ENCODE data around the gene AGPAT3.
A peak's percentile ranks its signal among the peaks of the same experiment; 100 is the strongest.

The AGPAT3 gene

DNA sequence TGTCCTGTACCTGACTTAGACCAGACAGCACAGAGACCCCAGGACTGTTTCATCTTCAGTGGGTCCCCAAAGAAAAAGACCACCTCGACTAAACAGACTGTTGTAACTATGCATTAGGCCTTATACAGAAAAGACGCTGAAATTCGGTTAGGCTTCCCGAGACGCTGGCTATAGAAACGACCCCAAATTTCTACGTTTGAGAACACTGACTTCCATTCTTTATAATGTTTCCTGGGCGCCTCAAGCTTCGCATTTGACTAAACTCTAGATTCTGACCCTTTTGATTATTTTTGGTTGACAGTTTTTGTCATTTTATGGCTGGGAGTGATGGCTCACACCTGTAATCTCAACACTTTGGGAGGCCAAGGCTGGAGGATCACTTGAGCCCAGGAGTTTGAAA is 146.1 kb downstream of the AGPAT3 start:
- TF ChIP-seq, protein P1, sequence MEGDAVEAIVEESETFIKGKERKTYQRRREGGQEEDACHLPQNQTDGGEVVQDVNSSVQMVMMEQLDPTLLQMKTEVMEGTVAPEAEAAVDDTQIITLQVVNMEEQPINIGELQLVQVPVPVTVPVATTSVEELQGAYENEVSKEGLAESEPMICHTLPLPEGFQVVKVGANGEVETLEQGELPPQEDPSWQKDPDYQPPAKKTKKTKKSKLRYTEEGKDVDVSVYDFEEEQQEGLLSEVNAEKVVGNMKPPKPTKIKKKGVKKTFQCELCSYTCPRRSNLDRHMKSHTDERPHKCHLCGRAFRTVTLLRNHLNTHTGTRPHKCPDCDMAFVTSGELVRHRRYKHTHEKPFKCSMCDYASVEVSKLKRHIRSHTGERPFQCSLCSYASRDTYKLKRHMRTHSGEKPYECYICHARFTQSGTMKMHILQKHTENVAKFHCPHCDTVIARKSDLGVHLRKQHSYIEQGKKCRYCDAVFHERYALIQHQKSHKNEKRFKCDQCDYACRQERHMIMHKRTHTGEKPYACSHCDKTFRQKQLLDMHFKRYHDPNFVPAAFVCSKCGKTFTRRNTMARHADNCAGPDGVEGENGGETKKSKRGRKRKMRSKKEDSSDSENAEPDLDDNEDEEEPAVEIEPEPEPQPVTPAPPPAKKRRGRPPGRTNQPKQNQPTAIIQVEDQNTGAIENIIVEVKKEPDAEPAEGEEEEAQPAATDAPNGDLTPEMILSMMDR (IDR thresholded peaks at IDR 0.05; ENCODE audit: borderline replicate concordance, control extremely low read depth, extremely low read depth, insufficient read depth, missing control alignments): no peak
- in situ Hi-C loops (cut with MboI; ENCODE audit: low sequenced_read_pairs, unreplicated experiment): no loop called here
- DNase-seq (ENCODE audit: low spot score): no peak

DNA sequence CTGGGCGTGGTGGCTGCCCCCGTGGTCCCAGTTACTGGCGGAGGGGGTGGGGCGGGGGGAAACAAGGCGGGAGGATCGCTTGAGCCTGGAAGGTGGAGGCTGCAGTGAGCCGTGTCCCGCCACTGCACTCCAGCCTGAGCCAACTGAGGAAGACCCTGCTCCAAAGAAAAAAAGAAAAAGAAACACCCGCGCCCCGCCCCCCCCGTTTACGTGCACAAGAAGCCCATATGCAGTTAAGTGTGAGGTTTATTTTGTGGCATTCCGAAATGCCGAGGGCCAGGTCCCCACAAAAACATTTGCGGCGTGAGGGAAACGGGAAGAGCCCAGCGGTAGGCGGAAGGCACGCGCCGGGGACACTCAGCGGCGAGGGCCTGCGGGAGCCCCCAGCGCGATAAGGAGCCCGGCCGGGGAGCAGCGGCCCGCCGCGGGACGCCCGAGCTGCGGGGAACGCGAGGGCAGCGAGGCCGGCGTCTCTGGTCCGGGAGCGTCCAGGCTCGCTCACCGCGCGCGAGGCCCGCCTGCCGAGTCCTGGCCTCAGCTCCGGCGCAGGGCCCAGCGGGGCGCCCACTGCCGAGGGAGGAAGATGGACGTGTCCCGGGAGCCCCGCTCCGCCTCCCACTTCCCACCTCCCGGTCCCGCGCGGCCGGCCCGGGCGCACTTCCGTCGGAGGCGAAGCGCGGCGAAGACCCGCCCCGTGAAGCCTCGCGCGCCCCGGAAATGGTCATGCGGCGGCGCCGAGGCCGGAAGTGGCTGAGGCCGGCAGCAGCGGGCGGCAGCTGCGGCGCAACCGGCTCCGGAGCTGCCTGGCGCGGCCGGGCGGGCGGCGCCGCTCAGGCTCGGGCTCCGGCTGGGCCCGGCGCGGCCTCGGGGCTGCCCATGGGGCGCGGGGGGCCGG is 146.8 kb downstream of the AGPAT3 start, which contains the start of gene TRAPPC10:
Gene TRAPPC10, plus strand, starts transcription at position 731 of the 895 bp plus-strand sequence. CDS start 185 bp downstream, outside the sequence.
- peak; percentile 92 for DNase-seq (ENCODE audit: low spot score)
- TF ChIP-seq, protein P1 (IDR thresholded peaks at IDR 0.05; ENCODE audit: borderline replicate concordance, control extremely low read depth, extremely low read depth, insufficient read depth, missing control alignments): no peak
- in situ Hi-C loops (cut with MboI; ENCODE audit: low sequenced_read_pairs, unreplicated experiment): no loop called here

DNA sequence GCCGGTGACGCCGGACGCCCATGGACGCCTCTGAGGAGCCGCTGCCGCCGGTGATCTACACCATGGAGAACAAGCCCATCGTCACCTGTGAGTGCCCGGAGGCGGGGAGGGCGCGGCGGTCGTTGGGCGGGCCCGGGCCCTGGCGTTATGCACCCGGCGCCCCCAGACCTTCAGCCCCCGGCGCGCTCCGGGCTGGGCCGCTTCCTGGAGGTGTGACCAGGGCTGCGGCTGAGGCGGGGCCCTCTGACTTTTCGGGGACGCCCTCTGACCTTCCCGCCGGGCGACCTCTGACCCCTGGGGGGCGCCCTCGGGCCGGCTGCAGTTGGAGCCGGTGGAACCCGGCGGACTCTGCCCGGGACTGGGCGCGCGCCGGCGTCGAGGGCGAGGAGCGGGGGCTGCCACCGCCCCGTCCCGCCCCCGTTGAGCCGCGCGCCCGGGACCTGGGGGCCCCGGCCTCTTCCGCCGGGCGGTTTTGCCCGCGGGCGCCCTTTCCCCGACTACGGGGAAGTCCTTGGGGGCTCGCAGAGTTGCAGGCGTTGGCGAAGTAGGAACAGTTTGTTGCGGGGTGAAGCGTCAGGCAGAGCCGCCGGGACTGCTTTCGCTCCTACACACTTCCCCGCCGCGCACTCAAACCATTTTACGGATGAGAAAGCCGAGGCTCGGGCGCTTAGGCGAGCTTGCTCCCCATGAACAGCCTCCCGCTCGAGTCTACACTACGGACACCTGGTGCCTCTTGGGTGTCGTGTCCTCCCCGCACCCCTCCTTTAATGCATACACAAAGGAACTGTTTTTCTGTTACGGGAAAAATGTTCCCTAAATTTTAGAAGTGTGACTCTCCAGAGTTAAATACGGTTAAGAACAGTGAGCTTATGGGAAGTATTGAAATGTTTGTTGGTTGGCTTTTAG is 147.7 kb downstream of the AGPAT3 start:
- in situ Hi-C loops (cut with MboI; ENCODE audit: low sequenced_read_pairs, unreplicated experiment): no loop called here
- TF ChIP-seq, protein P1 (IDR thresholded peaks at IDR 0.05; ENCODE audit: borderline replicate concordance, control extremely low read depth, extremely low read depth, insufficient read depth, missing control alignments): peak; percentile 72
- DNase-seq (ENCODE audit: low spot score): peak; percentile 92

- DNase-seq (ENCODE audit: low spot score): no peak
- in situ Hi-C loops (cut with MboI; ENCODE audit: low sequenced_read_pairs, unreplicated experiment): no loop called here
- TF ChIP-seq, protein P1 (IDR thresholded peaks at IDR 0.05; ENCODE audit: borderline replicate concordance, control extremely low read depth, extremely low read depth, insufficient read depth, missing control alignments): no peak
Observed at GRCh38 chr21:44013380-44014088, 148.5 kb downstream of the AGPAT3 start.

GRCh38 chr21:44017601-44018000 is 152.6 kb downstream of the AGPAT3 start:
- in situ Hi-C loops (cut with MboI; ENCODE audit: low sequenced_read_pairs, unreplicated experiment): no loop called here
- no peak for DNase-seq (ENCODE audit: low spot score)
- TF ChIP-seq, protein P1 (IDR thresholded peaks at IDR 0.05; ENCODE audit: borderline replicate concordance, control extremely low read depth, extremely low read depth, insufficient read depth, missing control alignments): no peak

DNA sequence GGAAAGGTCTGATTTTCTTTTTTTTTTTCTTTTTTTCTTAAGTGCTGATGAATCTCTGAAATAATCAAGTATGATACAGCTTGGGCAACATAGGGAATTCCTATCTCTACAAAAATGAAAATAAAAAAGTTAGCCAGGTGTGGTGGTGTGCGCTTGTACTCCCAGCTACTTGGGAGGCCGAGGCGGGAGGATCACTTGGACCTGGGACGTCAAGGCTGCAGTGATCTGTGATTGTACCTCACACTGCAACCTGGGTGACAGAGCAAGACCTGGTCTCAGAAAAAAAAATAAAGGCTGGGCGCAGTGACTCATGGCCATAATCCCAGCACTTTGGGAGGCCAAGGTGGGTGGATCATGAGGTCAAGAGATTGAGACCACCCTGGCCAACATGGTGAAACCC is 153.1 kb downstream of the AGPAT3 start:
- TF ChIP-seq, protein P1 (IDR thresholded peaks at IDR 0.05; ENCODE audit: borderline replicate concordance, control extremely low read depth, extremely low read depth, insufficient read depth, missing control alignments): no peak
- in situ Hi-C loops (cut with MboI; ENCODE audit: low sequenced_read_pairs, unreplicated experiment): no loop called here
- no peak for DNase-seq (ENCODE audit: low spot score)

All from GM13976 (cell line).